ENCODE measurements around the gene BTBD6.

BTBD6 gene

GRCh38 chr14:105219043-105219612 lies 29.2 kb upstream of the BTBD6 start:
- H3K4me3 ChIP-seq (ENCODE audit: low read depth, low read length) = no peak overlapping the region
- DNase-seq (ENCODE audit: low read depth) = no peak
- TF ChIP-seq MAX (IDR thresholded peaks at IDR 0.05; ENCODE audit: low read depth, low read length) (no peak), POLR2A (IDR thresholded peaks at IDR 0.05; ENCODE audit: extremely low read depth, insufficient read length) (no peak), MYC (IDR thresholded peaks at IDR 0.05; ENCODE audit: low read depth, low read length) (no peak), CTCF (IDR thresholded peaks at IDR 0.05; ENCODE audit: low read depth, low read length) (no peak)

DNA sequence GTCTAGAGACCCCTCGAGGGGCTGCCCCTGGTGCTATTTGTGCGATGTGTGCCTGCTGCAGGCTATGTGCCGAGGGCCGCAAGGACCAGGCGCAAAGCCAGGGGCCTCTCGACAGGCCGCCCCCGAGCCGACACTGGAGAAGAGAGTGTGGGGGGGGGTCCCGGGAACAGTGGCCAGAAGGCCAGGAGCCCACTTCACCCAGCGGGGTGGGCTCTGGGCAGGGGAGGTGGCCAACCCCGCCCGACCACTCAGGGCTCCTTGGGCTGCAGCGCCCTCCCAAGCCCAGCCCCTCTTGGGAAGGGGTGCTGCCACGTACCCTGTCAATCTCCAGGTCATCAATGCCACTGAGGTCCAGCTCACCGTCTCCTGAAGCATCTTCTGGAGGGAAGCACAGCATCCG lies 28.6 kb upstream of the BTBD6 start:
- no peak for DNase-seq (ENCODE audit: low read depth)
- TF ChIP-seq MYC (IDR thresholded peaks at IDR 0.05; ENCODE audit: low read depth, low read length) = no peak
- no peak for TF ChIP-seq POLR2A (IDR thresholded peaks at IDR 0.05; ENCODE audit: extremely low read depth, insufficient read length)
- TF ChIP-seq MAX (IDR thresholded peaks at IDR 0.05; ENCODE audit: low read depth, low read length) = no peak
- TF ChIP-seq CTCF (IDR thresholded peaks at IDR 0.05; ENCODE audit: low read depth, low read length) = no peak

DNA sequence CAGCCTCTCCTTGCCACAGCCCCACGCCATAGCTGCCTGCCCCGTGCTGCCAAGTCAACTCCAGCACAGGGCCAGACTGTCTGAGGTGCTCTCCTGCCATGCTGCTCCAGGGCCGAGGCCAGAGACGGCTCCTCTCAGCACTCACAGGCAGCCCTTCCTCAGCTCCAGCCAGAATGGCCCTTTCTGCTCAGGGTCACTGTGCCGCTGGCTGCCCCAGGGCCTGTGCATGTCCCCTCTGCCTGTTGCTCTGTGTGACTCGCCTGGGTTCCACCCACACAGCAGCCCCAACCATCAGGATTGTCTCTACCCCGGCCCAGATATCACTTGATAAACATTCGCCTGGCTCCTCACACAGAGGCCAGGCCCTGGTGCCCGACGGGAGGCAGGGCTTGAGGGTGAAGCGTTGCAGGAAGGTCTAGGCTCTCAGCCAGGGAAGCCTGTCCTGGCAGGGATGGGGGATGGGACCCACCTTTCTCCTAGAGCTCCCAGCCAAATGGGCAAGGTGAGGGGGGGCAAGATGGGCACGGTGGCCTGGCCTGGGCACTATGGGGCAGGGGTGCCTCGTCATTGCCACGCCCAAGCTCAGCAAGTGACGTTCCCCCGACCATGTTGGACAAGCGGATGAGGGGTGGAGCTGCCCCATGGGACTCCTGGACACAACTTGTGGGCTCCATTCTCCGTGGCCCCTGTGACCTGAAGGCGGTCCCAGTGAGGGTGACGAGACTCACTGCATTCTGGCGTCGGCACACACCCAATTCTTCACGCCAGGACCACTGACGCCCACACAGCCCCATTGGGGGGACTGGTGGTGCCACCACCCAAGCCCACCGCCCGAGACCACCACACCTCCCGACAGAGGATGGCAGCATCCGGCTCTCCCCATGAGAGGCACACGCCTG lies 27.4 kb upstream of the BTBD6 start:
- no peak overlapping the region for H3K4me3 ChIP-seq (ENCODE audit: low read depth, low read length)
- DNase-seq (ENCODE audit: low read depth) = no peak
- TF ChIP-seq MYC (IDR thresholded peaks at IDR 0.05; ENCODE audit: low read depth, low read length) (no peak), MAX (IDR thresholded peaks at IDR 0.05; ENCODE audit: low read depth, low read length) (no peak), CTCF (IDR thresholded peaks at IDR 0.05; ENCODE audit: low read depth, low read length) (no peak), POLR2A (IDR thresholded peaks at IDR 0.05; ENCODE audit: extremely low read depth, insufficient read length) (no peak)

More for the DNA sequence above, 28.6 kb upstream of the BTBD6 start:
- no peak overlapping the region for H3K4me3 ChIP-seq (ENCODE audit: low read depth, low read length)

GRCh38 chr14:105221598-105222178 lies 26.6 kb upstream of the BTBD6 start:
- no peak for DNase-seq (ENCODE audit: low read depth)
- H3K4me3 ChIP-seq (ENCODE audit: low read depth, low read length) = no peak overlapping the region
- TF ChIP-seq CTCF (IDR thresholded peaks at IDR 0.05; ENCODE audit: low read depth, low read length) (no peak), POLR2A (IDR thresholded peaks at IDR 0.05; ENCODE audit: extremely low read depth, insufficient read length) (no peak), MYC (IDR thresholded peaks at IDR 0.05; ENCODE audit: low read depth, low read length) (no peak), MAX (IDR thresholded peaks at IDR 0.05; ENCODE audit: low read depth, low read length) (no peak)

DNA sequence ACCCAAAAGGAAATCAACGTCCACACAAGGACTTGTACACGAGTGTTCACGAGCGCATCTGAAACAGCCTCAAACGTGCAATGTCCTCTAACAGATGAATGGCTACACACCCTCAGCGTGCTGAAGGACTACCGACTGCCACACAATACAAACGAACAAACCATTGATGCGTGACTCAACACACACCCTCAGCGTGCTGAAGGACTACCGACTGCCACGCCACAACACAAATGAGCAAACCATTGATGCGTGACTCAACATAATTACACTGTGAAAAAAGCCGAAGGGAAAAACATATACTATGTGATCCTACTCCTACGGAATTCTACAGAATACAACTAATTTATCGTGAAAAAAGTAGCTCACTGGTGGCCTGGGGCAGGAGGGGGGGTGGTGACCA lies 25.1 kb upstream of the BTBD6 start:
- no peak overlapping the region for H3K4me3 ChIP-seq (ENCODE audit: low read depth, low read length)
- TF ChIP-seq POLR2A (IDR thresholded peaks at IDR 0.05; ENCODE audit: extremely low read depth, insufficient read length) (no peak), MAX (IDR thresholded peaks at IDR 0.05; ENCODE audit: low read depth, low read length) (no peak), CTCF (IDR thresholded peaks at IDR 0.05; ENCODE audit: low read depth, low read length) (no peak), MYC (IDR thresholded peaks at IDR 0.05; ENCODE audit: low read depth, low read length) (no peak)
- DNase-seq (ENCODE audit: low read depth) = no peak

All from NB4 (cell line).